CD4-positive, alpha-beta T cell treated with Interleukin-6 for 4 hours (primary cell): ENCODE measurements around the gene PPCS.

ENCODE experiments used
- DNase-seq: peaks from one replicate; pipeline ENCODE4 v3.0.0-alpha.2; 2020; ENCODE audit warnings: mixed read lengths

PPCS gene

DNA sequence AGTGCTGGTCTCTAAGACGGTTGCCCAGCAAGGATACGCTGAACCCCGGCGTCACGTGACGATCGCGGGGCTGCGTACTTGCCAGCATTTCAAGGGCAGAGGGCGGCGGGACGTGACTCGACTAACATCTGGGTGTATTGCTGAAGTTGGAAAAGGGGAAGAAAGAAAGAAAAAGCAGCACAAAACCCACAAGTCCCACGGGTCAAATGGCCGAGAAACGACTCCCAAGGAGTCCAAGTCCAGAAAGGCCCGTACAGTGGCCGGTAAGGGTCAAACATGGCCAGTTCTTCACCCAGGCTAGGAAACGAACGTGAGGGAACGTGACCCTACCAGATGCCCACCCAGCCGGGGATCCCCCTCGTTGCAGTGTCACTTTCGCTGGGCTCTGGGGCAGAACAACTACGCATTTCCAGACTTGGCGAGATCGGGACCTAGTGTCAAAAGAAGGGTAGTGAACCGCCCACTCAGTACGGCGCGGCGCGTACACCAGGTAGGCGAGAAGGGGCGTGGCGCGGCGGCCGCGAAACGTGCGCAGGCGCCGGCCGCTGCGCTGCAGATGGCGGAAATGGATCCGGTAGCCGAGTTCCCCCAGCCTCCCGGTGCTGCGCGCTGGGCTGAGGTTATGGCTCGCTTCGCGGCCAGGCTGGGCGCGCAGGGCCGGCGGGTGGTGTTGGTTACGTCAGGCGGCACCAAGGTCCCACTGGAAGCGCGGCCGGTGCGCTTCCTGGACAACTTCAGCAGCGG is at the start of gene PPCS, which contains the start of gene ZMYND12:
PPCS (plus strand) TSS at position 534 of the 744 bp plus-strand sequence; CDS start at position 557, 23 bp downstream.
ZMYND12 (minus strand) TSS at position 13 of the 744 bp plus-strand sequence. CDS start 25 bp downstream, outside the sequence.
- DNase-seq, result peak; percentile 92

DNA sequence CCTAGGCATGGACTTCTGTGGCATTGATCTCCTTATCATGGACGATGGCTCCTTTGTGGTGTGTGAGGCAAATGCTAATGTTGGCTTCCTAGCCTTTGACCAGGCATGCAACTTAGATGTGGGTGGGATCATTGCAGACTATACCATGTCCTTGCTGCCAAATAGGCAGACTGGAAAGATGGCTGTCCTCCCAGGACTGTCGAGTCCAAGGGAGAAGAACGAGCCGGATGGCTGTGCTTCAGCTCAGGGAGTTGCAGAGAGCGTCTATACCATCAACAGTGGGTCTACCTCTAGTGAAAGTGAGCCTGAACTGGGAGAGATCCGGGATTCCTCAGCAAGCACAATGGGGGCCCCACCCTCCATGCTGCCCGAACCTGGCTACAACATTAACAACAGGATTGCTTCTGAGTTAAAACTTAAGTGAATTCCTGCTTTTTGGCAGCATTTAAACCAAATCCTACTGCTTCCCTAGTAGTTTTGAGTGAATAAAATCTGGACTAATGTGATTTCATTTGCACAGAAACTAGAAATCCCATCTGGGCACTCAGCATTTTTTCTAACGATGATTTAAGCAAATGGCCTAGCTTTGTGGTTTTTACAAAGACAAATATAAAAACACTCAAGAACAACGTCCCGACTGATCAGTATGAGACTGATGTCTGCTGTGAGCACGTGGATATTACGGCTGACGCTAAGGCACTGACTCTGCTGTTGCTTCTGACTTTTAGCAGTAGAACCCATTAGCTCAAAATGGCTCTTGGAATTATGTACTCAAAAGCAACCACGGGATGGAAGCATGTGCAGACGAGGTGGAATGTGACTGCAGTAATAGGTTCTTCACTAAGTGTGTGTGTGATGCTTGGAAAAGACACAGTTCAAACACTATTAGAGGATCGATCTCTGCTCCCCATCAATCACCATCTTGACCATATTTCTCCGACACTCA is 41.5 kb upstream of the PPCS start:
- DNase-seq, result no peak

DNA sequence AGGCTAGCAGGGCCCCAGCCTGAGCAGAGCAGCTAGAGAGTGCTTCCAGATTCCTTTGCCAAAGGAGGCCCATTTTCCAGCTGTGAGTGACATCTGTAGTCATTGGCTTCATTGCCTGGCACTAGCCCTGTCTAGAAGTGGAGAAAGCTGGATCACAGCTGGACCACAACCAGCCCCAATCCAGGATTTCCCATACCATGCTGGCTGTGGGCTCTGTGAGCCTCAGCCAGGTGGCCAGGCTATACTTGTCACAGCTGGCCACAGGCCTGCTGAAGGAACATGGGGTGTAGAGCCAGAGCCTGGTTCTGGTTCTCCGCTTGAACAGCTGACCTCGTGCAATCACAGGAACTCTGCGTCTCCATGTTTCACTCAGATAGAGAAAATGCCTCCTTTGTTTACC is 39.2 kb upstream of the PPCS start:
- DNase-seq, result no peak

DNA sequence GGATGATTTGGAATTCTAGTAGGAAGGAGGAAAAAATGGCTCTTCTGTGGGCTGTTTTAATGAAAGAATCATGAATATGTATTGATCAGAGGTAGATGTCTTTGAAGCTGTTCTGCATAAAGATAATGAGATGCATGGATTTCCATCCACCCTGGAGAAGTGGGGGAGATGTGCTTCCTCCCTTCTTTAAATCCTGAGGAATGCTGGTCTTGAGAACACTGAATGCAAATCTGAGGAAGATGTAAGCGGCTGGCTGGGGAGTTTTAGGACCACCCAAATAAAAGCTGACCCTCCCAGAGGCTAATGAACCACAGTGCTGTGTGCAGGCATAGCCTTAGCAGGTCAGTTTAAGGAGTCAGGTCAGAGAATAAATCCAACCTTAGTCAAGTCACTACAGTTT is 37.8 kb upstream of the PPCS start:
- DNase-seq, result no peak

DNA sequence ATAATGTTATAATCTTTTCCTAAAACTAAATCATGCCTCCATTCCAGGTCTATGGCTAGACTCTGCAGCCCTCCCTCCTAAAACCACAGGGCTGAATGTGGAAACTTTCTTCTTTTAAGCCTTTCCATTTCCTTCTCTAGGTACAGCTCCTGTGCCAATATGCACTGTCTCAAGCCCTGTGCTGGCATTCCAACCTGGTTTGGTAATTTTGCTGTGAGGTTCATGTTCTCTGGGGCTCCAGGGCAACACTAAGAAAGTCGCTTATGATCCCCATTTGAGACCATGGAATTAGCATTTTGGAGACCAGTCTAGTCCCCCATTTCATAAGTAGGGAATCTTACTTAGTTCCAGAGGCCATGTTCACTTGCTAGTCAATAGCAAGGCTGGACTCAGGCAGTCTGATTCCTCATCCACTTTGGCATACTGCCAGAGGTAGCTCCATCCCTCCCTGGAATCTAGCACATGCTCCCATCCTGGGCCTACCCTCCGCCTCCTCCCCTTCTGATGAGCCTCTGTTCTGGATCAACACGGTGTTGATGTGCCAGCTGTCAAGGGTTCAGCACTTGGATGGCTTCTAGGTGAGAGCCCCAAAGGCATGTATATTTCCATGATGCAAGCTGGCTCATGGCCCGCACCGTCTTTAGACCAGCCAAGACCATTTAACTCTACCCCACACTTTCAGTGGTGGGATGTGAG is 37.1 kb upstream of the PPCS start:
- DNase-seq, result no peak

DNA sequence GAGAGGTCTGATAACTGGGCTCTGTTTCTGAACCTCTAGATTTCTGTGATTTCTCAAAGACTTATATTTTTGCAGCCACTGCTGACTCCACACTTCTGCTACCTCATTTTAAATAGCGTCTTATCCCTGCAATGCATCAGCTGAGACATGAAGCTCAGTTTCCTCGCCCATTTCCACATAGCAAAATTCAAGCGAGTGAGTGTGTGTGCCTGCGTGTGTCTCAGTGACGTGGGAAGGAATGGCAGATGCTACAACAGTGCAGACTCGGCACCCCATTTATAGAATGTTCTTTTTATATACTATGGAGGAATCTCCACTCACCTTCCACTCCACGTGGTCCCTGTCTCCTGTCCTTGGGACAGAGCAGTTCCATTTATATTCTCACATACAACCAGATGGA is 36.2 kb upstream of the PPCS start:
- no peak for DNase-seq

DNA sequence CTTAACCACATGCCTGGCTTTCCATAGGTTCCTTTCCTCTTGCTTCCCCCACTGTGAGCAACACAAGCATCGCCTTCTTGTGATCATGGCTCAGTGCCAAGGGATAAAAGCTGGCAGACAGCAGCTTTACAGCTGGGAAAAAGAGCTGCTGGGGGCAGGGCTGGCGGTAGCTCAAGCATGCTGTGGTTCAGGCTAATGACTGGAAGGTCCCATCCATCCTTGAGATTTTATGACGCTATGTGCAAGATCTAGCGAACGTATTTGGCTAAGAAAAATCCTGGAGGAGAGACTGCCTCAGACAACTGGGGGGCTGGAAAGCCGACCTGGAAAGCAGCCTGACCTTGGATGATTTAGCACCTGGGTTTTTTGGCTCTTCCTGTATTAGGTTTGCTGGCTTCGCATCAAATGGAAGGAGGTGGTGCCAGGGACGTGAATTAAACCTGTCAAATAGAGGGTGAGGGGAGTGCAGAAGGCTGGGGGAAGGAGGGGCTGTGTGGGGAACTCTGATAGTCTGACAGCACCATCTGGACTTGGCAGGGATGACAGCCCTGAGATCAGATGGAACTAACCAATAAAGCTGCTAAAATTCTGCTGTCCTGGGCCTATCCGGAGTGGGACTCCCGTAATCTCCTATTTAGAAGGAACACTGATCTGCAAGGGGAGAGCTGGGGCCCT is 35.3 kb upstream of the PPCS start:
- DNase-seq, result no peak

DNA sequence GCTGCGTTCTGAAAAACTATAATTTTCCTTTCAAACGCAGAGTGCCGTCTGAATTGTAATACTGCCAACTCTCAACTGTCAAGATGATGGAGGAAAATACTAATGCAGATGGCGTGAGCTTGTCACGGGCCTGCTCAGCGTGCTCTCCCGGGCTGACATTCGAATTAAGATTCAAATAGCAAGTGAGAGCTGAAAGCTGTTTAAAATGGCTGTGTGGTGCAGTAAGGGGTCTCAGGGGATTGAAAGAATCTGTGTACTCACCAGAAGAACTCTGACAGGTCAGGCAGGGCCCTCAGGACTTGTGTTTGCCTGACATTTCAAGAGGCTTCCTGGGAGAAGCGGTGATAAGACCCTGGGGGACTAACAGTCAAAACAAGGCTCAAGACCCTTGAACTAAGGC is 33.6 kb upstream of the PPCS start:
- DNase-seq, result no peak

DNA sequence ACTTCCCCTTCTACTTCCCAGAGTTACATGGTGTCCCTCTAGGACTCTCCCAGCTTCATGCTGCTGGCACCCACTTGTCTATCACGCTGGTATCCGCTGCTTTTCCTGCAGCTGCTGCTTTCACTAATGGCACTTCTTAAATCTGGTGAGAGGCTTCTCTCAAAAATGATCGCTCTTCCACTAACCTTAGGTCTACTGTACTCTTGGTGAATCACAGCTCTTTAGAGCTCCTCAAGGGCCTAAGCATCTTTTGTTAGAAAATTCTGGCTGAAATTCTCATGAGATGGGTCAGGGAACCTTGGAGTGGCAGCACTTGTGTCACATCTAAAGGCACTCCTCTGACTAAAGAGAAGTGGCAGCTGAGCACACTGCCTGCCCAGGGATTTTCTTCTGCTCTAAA is 32.7 kb upstream of the PPCS start:
- DNase-seq, result no peak

DNA sequence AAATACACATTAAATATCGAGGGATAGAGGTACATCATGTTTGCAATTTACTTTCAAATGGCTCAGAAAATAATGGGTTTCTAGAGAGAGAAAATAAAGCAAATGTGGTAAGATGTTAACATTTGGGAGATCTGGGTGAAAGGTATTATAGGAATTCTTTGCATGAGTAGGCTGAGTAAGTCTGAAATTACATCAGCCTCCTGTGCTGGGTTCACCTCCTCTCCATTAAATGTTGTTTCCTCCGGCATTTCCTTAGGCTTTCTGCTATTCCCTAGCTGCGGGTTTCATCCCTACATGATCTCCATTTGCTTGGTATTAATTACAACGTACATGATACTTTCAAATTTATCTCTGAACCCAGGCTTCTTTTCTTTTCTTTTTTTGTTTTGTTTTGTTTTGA is 32.1 kb upstream of the PPCS start:
- DNase-seq, result no peak

DNA sequence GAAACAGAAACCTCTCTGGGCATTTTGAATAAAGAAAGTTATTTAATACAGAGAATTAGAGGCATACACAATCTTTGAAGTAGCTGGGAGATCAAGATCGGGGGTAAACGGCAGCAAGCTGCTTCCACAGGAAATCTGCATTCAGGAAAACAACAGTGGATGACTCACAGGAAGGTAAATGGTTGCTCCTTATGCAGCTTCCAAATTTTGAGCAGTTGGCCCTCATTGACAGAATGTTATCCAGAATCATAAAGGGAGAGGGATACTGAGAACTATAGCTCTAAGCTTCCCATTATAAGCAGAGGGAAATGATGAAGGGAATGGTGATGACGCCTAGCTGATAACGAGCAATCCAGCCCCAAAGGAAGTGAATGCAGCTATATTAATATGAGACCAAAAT is 29.1 kb upstream of the PPCS start:
- no peak for DNase-seq

DNA sequence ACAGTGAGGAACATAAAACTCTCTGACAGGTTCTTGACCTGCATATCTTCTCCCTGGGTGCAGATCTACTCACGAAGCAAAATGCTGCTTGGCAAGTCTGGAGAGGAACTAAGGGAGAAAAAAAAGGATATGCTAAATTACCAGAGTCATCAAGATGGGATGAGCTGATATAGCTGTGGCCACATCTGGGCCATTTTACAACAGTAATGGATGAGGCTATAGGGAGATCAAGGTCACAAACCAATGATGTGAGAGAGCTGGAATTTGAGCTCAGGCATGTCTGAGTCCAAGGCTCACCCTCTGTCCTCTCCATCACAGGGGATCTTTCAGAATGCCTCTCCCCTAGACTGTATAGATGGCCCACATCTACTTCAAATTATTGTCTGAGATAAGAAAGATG is 26.7 kb upstream of the PPCS start:
- no peak for DNase-seq

DNA sequence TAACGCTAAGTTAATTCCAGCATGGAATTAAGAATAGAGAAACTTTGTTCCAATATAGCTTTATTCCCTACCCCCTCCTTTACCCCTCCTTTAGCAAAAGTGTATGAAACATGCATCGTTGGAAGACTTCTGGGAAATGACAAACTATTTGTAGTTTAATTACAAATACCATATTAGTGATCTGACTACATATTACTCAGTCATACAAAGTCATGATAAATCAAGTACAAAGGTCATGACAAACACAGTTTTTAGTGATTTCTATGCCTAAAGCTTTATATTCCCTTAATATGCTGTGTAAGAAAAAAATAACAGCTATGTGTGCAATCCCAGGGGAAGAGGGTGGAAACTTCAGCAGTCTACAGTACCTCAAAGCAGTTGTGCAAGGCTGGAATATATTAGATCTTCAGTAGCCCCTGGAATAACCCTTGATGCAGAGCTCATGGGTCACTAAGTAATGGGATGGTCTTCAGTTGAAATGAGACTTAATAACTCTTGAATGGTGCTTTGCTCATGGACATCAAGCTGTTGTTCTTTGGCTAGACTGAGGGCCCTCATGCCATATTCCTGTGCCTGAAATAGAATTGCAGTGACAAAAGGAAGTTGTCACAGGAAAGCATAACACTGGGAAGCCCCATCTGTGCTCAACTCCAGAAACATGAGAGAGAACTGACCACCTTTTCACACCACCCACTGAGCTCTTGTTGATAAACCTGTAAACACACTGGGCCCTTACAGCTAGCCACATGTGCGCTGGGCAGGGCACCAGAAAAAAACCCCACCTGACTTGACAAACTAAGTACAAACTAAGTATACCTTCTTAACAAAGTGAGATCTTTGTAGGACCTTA is 25.8 kb upstream of the PPCS start:
- DNase-seq, result no peak

DNA sequence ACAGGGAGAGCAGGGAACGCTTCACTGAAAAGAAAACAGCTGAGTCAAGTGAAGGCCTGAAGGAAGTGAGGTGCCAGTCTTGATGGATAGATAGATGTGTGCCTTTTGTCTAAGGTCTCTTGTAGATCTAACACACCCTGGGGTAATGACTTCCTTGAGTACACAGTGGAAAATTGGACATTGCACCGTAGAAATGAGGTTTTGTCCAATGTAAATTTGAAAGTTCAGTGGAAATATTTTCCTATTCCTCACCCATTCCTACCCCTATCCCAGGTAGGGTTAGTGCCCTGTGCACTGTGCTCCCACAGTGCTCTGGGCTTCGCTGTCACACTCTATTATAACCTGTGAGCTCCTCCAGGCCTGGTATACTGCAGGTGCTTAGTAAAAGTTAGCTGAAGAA is 24.8 kb upstream of the PPCS start:
- DNase-seq, result no peak

DNA sequence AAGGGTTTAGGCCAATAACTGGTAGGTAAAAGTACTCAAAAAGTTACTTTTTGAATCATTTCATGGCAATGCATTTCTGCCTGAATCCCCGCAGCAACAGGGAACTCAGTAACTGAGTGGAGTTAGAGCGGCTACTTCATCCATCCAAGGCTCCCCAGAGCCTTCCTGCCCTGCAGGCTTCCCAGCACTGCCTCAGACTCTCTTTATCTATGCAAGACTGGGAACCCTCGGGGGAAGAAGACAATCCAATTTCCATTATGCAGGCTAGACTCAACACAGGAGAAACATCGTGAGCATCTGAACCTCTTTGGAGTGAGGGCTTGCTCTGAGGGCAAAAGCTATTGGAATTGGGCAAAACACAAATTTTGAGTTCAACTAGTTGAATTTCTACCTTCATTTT is 23.6 kb upstream of the PPCS start:
- no peak for DNase-seq

DNA sequence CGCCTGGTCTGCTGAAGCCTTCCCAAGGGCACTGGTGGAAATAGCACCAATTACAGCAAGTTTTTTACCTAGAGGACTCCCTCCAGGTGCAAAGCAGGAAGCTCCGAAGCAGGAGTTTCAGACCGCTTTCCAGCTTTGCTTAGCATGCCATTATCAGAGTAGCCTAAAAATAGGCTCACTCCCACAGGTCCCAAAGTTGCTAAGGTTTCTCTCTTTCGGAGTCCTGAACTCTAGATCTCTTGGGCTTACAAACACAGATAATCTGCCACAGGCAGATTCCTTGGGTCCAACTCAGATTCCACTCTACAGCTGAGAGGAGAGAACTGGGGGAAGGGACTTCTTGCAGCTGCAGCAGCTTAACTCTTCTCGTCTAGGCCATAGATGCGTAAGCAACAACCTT is 23.0 kb upstream of the PPCS start:
- no peak for DNase-seq

DNA sequence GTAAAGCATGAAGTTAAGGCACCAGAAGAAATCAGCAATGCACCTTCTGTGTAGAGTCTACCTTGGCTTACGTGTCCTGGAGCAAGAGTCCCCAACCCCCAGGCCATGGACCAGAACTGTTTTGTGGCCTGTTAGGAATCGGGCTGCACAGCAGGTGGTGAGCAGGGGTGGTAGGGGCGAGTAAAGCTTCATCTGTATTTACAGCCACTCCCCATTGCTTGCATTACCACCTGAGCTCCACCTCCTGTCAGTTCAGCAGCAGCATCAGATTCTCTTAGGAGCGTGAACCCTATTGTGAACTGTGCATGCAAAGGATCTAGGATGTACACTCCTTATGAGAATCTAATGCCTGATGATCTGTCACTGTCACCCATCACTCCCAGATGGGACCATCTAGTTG is 22.0 kb upstream of the PPCS start:
- DNase-seq, result no peak

DNA sequence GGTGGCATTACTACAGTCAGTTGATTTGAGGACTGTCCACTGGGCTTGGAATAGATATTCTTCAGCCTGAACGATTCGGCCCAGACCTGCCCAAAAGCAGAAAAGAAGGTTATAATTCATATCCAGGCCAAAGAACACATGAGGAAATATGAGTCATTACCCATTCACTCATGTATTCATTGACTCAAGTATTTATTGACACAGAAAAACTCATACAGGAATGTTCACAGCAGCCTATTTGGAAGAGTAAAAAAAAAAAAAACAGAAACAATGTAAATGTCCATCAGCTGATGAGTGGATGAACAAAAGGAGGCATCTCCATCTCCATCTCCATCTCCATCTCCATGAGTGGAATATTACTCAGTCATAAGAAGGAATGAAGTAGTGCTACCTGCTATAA is 16.4 kb upstream of the PPCS start:
- no peak for DNase-seq

DNA sequence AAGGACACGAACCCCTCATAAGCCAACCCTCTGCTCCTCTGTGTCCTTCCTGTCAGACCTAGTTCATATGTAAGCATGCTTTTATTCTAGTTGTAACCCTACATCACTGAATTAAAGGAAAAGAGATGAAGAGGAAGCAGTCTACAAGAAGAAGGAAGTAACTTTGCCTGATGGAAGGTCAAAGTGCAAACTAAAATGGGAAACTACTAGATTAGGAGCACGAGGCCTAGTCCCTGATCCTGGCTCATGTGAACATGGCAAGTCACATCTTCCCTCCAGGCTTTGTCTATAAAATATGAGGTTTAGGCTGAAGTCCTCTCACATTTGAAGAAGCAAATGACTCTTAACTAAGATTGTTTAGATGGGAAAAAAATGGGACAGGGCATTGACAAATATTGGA is 13.7 kb upstream of the PPCS start:
- DNase-seq, result no peak

DNA sequence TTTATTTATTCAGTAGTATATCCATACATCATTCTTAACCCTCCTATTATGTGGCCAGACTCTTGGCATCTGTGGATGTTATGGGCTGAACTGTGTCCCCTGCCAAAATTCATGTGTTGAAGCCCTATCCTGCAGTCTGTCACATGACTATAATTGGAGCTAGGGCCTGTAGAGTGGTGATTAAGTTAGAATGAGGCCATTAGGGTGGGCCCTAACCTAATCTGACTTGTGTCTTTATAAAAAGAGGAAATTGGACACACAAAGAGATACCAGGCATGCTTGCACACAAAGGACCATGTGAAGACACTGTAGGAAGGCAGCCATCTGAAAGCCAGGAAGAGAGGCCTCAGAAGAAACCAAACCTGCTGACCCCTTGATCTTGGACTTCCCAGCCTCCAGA is 7.1 kb upstream of the PPCS start:
- DNase-seq, result no peak

DNA sequence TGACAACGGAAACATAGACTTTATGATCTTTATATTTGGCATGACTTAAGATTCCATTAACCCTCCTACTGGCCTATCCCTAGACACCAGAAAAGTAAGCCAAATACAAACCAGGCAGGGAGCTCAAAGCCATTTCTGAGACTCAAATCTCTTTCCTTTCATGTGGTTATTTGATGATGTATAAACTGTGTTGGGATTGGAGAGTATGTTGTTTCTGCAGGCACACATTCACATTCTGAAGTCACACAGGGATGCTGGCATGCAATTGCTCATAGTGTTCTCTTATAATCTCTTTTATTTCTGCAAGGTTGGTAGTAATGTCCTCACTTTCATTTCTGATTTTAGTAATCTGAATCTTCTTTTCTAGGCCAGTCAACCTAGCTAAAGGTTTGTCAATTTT is 6.3 kb upstream of the PPCS start:
- no peak for DNase-seq

DNA sequence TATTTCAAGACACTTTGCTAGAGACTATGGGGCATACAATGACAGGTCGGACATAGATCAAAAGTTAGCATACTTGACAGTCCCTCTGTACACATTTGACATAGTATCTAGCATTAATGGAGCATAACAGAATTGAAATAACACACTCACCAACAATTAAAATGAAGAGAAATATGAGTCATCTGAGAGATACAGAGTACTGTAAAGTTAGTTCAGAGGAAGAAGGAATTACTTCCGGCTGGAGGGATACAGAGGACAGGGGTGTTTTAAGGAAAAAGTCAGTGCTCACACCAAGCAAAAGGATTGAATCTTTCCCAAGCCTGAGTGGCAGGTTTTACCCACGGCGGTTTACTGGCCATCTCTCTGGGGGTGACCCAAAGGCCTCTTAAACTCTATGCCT is 3.0 kb upstream of the PPCS start:
- no peak for DNase-seq
